Measurements from ENCODE around the gene PTCD2. TPM values are rescaled to one million over a fixed set of nuclear protein-coding genes. Genes with fewer than 3 reads are reported as not detected.

Gene PTCD2
- total and polyA plus RNA-seq, 2 of the 8 experiments (the other 6 are each of a cell fraction or from before 2014, with no cell fraction given), result 7.3 to 15.4 TPM

DNA sequence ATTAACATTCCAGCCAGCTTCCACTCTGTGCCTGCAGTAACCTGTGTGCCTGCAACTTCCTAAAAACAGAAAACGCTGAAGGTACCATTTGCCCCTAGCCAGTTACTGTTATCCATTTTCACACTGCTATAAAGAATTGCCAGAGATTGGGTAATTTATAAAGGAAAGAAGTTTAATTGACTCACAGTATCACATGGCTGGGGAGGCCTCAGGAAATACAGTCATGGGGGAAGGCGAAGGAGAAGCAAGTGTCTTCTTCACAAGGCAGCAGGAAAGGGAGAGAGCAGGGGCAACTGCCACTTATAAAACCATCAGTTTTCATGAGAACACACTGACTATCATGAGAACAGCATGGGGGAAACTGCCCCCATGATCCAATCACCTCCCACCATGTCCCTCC is 31.2 kb downstream of the PTCD2 start:
- Histone ChIP-seq H3K79me1 (ENCODE audit: low read depth, low read length) (no peaks in the 10 kb centered on the region), H4K91ac (replicated peaks; ENCODE audit: insufficient read length, low read length) (no peak overlapping the region), H3K36me3 (ENCODE audit: control insufficient read depth in 2 of 4, insufficient read depth in 4 of 4, low read length in 3 of 4) (no peaks in the 10 kb centered on the region), H4K5ac (ENCODE audit: insufficient read length, low read depth, low read length) (no peak overlapping the region), H2BK15ac (ENCODE audit: low read length) (no peak overlapping the region), H3K27me3 (replicated peaks in 1 of 4; ENCODE audit: control insufficient read depth in 3 of 4, extremely low read depth in 1 of 4, insufficient read depth in 3 of 4, low read length in 3 of 4) (no peaks in the 10 kb centered on the region), H3K9ac (replicated peaks in 1 of 4; ENCODE audit: extremely low read depth in 1 of 4, low read depth in 3 of 4, low read length in 3 of 4) (no peak overlapping the region), H3K4me2 (ENCODE audit: insufficient read depth in 1 of 2, low read depth in 2 of 2, low read length in 2 of 2) (no peak overlapping the region), H3K14ac (ENCODE audit: insufficient read length) (no peak overlapping the region), H4K20me1 (replicated peaks in 1 of 2; ENCODE audit: control insufficient read depth in 1 of 2, insufficient read depth in 2 of 2, low read length in 2 of 2) (no peaks in the 10 kb centered on the region), H2BK120ac (replicated peaks; ENCODE audit: low read depth, low read length) (no peak overlapping the region), H3K56ac (replicated peaks; ENCODE audit: insufficient read length, low read depth, low read length) (no peak overlapping the region), H2BK20ac (ENCODE audit: low read length) (no peak overlapping the region), H3K23me2 (ENCODE audit: low read depth, low read length) (no peaks in the 10 kb centered on the region), H3K23ac (ENCODE audit: insufficient read length) (no peak overlapping the region), H3K9me3 (ENCODE audit: insufficient read depth in 2 of 2, low read depth in 1 of 2, low read length in 1 of 2) (no peaks in the 10 kb centered on the region), H4K8ac (ENCODE audit: extremely low read depth, insufficient read depth, low read length) (no peak overlapping the region), H2AFZ (ENCODE audit: low read length) (no peak overlapping the region), H2BK12ac (ENCODE audit: low read depth, low read length) (no peak overlapping the region), H3K79me2 (ENCODE audit: control insufficient read depth in 1 of 2, insufficient read depth in 2 of 2, low read length in 2 of 2) (no peaks in the 10 kb centered on the region), H3K4me3 (ENCODE audit: extremely low read depth in 1 of 4, insufficient read depth in 2 of 4, low read depth in 3 of 4, low read length in 4 of 4) (no peak overlapping the region), H2AK5ac (ENCODE audit: low read depth, low read length) (no peak overlapping the region), H3K18ac (ENCODE audit: extremely low read depth, low read length) (no peak overlapping the region), H2BK5ac (ENCODE audit: low read depth, low read length) (no peak overlapping the region), H3K27ac (ENCODE audit: low read depth, low read length) (no peak overlapping the region), H3K4ac (replicated peaks; ENCODE audit: insufficient read length, low read depth, low read length) (no peak overlapping the region), H3K4me1 (replicated peaks in 1 of 4; ENCODE audit: control insufficient read depth in 3 of 4, insufficient read depth in 4 of 4, low read length in 3 of 4) (no peaks in the 10 kb centered on the region)
- ChIA-PET POLR2A (ENCODE audit: partially characterized antibody) (no interaction called here), CTCF (ENCODE audit: partially characterized antibody) (no interaction called here)
- no peak for FAIRE-seq
- WGBS, 2 experiments (ENCODE audit: extremely low coverage in 1 of 2, insufficient coverage in 1 of 2, insufficient read length in 1 of 2, insufficient replicate concordance in 2 of 2, low coverage in 1 of 2, low lambda C conversion rate in 2 of 2, missing lambda C conversion rate in 1 of 2), result 93% methylated on average over 2 of the region's 2 CpGs; no CpG with 5 or more reads in 1 of the 2 experiments
- no peak for DNase-seq (ENCODE audit: low read depth in 1 of 2, low spot score in 2 of 2)
- no peak for TF ChIP-seq JUN (IDR thresholded peaks at IDR 0.05; ENCODE audit: low read depth, low read length)
- no peak for TF ChIP-seq SP1 (IDR thresholded peaks at IDR 0.05; ENCODE audit: low read depth, low read length)
- TF ChIP-seq POU5F1 (IDR thresholded peaks at IDR 0.05; ENCODE audit: low read depth, low read length), result no peak
- TF ChIP-seq SP2 (IDR thresholded peaks at IDR 0.05; ENCODE audit: low read length), result no peak
- no peak for TF ChIP-seq CHD1 (IDR thresholded peaks at IDR 0.05; ENCODE audit: low read depth, low read length)

Measured in H1 (cell line).